ENCODE measurements around the gene SLC25A11.

- TF ChIP-seq CTCF (IDR thresholded peaks at IDR 0.05) (no peak), POLR2AphosphoS5 (IDR thresholded peaks at IDR 0.05; ENCODE audit: insufficient read depth in 1 of 2, low read depth in 1 of 2) (no peak)
These were observed 48.1 kb downstream of the SLC25A11 start for GRCh38 chr17:4891411-4892410.

All from vagina (tissue), 2 donors.